Prostate gland (tissue), 2 donors: Measurements from ENCODE around the gene LRRC4C. TPM values are rescaled to one million over a fixed set of nuclear protein-coding genes. Genes with fewer than 3 reads are reported as not detected.

ENCODE experiments used
- DNase-seq: peaks from one replicate; pipeline ENCODE4 v3.0.0-alpha.2; 2019; ENCODE audit warnings: low spot score
- H3K27ac ChIP-seq, 2 donors: fragments of 200-600 bp; sonication (generic); 2 replicates each; pipeline ENCODE4 v1.5.1; 2017 to 2019
- H3K27me3 ChIP-seq: fragments of 200-600 bp; sonication (generic); replicated peaks from 2 replicates; pipeline ENCODE4 v1.5.1; 2019; ENCODE audit not compliant: insufficient read depth
- H3K36me3 ChIP-seq, 2 donors: fragments of 200-600 bp; sonication (generic); 1 replicate in 1 of 2; 2 replicates in 1 of 2; pipeline versions ENCODE4 v1.5.1 to v1.8.1; 2017 to 2019
- H3K4me1 ChIP-seq: fragments of 200-600 bp; sonication (generic); replicated peaks from 2 replicates; pipeline ENCODE4 v1.5.1; 2019
- H3K4me3 ChIP-seq, 2 donors: fragments of 200-600 bp; sonication (generic); 2 replicates each; pipeline ENCODE4 v1.5.1; 2017 to 2019
- H3K9me3 ChIP-seq: fragments of 200-600 bp; sonication (generic); 2 replicates; pipeline ENCODE4 v1.5.1; 2017
- POLR2A ChIP-seq: fragments of 450-650 bp; IDR thresholded peaks from one replicate; pipeline ENCODE4 v1.6.1; 2016; ENCODE audit warnings: antibody characterized with exemption, mild to moderate bottlenecking
- POLR2AphosphoS5 ChIP-seq: sonication (generic); formaldehyde crosslinking; IDR thresholded peaks from one replicate; pipeline ENCODE4 v1.6.1; 2017; ENCODE audit warnings: antibody characterized with exemption
- WGBS: methylation state at CpG from one replicate; pipeline ENCODE4 v1.1.5; 2018; 5-methylcytosine and 5-hydroxymethylcytosine counted together
- intact Hi-C: fragments of 100-400 bp; cut with DNase I; formaldehyde crosslinking; loops from one replicate; pipeline ENCODE4 v1.14.2; 2022
- total RNA-seq, 2 donors: library from RNA; depleted of rRNA; stranded (reverse); fragments of >200 nt; gene quantifications; one replicate each; pipeline ENCODE4 v1.1.0, GENCODE V29; 2016
- TF ChIP-seq, protein P1 (sequence below), 4 experiments: fragments of 200-600 bp in 2 of 4; fragments of 450-650 bp in 2 of 4; sonication (generic) in 2 of 4; IDR thresholded peaks; 1 replicate in 3 of 4; 2 replicates in 1 of 4; pipeline ENCODE4 v1.5.1; 2016 to 2019; ENCODE audit warnings: antibody characterized with exemption in 4 of 4, mild to moderate bottlenecking in 2 of 4, moderate library complexity in 2 of 4

Gene LRRC4C
- total RNA-seq, 2 donors from 2014 or later = 0.28 TPM; not detected in 1

DNA sequence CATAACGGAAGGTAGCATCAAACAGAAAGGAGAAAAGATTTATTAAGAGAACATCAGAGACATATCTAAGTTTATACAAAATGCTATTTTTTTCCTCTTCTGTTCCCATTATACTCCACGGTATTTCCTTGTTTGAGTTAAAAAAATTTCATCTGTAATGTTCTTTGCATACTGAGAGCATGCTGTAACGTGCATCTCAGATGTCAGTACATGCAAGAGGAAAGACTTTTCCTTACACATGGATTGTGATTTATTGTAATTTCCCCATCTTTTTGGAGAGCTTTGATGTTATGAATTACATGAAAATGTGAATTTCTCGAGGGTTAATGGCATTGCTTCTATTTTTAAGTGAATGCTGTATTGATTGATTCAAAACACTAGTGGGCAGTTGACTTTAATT is 1164.0 kb downstream of the LRRC4C start:
- H3K4me3 ChIP-seq = no peak overlapping the region
- no peaks in the 10 kb centered on the region for H3K36me3 ChIP-seq
- H3K4me1 ChIP-seq = no peaks in the 10 kb centered on the region
- DNase-seq = no peak
- H3K27ac ChIP-seq = no peak overlapping the region
- TF ChIP-seq POLR2AphosphoS5 = no peak
- TF ChIP-seq, protein P1, sequence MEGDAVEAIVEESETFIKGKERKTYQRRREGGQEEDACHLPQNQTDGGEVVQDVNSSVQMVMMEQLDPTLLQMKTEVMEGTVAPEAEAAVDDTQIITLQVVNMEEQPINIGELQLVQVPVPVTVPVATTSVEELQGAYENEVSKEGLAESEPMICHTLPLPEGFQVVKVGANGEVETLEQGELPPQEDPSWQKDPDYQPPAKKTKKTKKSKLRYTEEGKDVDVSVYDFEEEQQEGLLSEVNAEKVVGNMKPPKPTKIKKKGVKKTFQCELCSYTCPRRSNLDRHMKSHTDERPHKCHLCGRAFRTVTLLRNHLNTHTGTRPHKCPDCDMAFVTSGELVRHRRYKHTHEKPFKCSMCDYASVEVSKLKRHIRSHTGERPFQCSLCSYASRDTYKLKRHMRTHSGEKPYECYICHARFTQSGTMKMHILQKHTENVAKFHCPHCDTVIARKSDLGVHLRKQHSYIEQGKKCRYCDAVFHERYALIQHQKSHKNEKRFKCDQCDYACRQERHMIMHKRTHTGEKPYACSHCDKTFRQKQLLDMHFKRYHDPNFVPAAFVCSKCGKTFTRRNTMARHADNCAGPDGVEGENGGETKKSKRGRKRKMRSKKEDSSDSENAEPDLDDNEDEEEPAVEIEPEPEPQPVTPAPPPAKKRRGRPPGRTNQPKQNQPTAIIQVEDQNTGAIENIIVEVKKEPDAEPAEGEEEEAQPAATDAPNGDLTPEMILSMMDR (IDR thresholded peaks at IDR 0.05) = no peak
- H3K9me3 ChIP-seq = no peaks in the 10 kb centered on the region
- H3K27me3 ChIP-seq = no peaks in the 10 kb centered on the region
- WGBS = 23% methylated on average over 4 of the region's 4 CpGs
- intact Hi-C loops = no loop called here

DNA sequence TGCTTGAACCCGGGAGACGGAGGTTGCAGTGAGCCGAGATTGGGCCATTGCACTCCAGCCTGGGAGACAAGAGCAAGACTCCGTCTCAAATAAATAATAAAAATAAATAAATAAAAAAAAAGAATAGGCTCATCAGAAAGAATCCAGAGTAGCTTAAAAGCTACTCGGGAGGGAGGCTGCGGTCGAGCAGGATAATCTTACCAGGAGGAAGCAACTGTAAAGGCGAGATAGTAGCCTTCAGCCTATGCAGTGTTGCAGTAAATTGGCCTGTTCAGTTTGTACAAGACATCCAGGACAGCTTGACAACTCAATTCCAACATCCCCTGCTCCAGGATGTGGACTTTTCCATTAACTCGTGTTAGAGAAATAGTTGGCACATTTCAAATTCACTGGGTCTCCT is 1164.7 kb downstream of the LRRC4C start:
- no peak overlapping the region for H3K4me3 ChIP-seq
- TF ChIP-seq, protein P1 (IDR thresholded peaks at IDR 0.05) = no peak
- TF ChIP-seq POLR2A = no peak
- no peak for TF ChIP-seq POLR2AphosphoS5
- no peaks in the 10 kb centered on the region for H3K36me3 ChIP-seq
- 70% methylated on average over 9 of the region's 9 CpGs for WGBS
- no peaks in the 10 kb centered on the region for H3K9me3 ChIP-seq
- DNase-seq = no peak
- H3K27me3 ChIP-seq = no peaks in the 10 kb centered on the region
- no peak overlapping the region for H3K27ac ChIP-seq
- intact Hi-C loops = no loop called here
- no peaks in the 10 kb centered on the region for H3K4me1 ChIP-seq

DNA sequence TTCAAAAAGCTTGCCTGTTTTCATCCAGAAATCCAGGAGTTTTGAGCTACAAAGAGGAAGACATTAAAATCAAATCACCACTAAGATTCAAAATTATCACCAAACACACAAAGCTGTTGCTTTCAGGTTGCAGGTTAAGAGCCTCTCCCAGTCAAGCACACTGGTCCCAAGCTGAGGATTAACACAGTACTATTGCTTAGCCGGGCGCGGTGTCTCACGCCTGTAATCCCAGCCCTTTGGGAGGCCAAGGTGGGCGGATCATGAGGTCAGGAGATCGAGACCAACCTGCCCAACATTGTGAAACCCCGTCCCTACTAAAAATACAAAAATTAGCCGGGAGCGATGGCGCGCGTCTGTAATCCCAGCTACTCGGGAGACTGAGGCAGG is 1165.1 kb downstream of the LRRC4C start:
- Histone ChIP-seq H3K9me3 (no peaks in the 10 kb centered on the region), H3K36me3 (no peaks in the 10 kb centered on the region), H3K4me1 (no peaks in the 10 kb centered on the region), H3K27ac (no peak overlapping the region), H3K4me3 (no peak overlapping the region), H3K27me3 (no peaks in the 10 kb centered on the region)
- intact Hi-C loops = no loop called here
- DNase-seq = no peak
- WGBS = 80% methylated on average over 13 of the region's 13 CpGs
- TF ChIP-seq POLR2AphosphoS5 = no peak
- TF ChIP-seq POLR2A = no peak
- TF ChIP-seq, protein P1 (IDR thresholded peaks at IDR 0.05) = no peak

DNA sequence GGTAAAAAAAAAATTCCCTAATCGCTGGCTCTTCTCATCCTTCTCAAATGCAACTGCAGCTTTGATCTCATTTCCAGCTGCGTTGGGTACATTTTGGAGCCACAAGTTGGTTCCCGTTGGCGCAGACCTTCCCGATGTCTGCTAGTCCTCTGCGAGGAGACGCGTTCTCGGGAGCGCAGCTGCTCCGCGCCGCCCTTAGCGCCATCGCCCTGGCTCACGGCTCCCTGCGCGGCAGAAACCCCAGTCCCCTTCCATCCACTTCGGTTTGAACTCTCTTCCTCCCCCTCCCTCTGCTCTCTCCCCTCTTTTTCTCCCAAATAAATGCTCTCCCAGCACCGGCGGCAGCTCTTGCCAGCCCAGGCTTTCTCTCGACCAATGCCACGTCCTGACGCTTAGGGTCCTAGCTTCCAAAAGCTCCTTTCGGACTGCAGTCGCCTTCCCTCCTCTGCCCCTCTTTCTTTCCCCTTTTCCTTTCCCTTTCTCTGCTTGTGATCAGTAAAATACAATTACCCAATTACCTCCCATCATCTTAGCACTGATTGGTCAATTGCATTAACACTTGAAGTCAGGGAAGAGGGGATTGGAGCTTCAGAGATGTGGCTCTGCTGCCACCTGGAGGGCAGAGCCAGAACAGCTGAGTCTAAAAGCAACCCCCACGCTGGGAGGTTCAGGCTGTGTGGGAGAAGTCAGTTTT is 1165.7 kb downstream of the LRRC4C start:
- no peaks in the 10 kb centered on the region for H3K27me3 ChIP-seq
- intact Hi-C loops = no loop called here
- TF ChIP-seq, protein P1 (IDR thresholded peaks at IDR 0.05) = peak in 3 of 4 experiments; percentile 46 to 57 (median 51)
- no peak for TF ChIP-seq POLR2A
- H3K4me3 ChIP-seq = peak overlapping the region; percentile 18 to 25
- H3K27ac ChIP-seq = no peak overlapping the region
- no peaks in the 10 kb centered on the region for H3K9me3 ChIP-seq
- WGBS = 2% methylated on average over 27 of the region's 27 CpGs
- H3K36me3 ChIP-seq = no peaks in the 10 kb centered on the region
- peak; percentile 9 for DNase-seq
- no peaks in the 10 kb centered on the region for H3K4me1 ChIP-seq
